ENCODE data around the gene BLMH. TPM values are rescaled to one million over a fixed set of nuclear protein-coding genes. Genes with fewer than 3 reads are reported as not detected.

BLMH gene
- total and polyA plus RNA-seq, 2 donors (not counting 3 experiments of a cell fraction or from before 2014, with no cell fraction given): 24.6 to 65.8 TPM

GRCh38 chr17:30207655-30208054 lies 84.1 kb downstream of the BLMH start:
- ChIA-PET CTCF (no interaction called here), POLR2A (no interaction called here)
- Histone ChIP-seq H3K4me3 (replicated peaks in 1 of 3; ENCODE audit: insufficient read depth in 1 of 3, low read depth in 1 of 3, low read length in 3 of 3) (no peak overlapping the region), H2AFZ (ENCODE audit: low read depth, low read length) (no peak overlapping the region), H3K9me1 (replicated peaks; ENCODE audit: control insufficient read depth, extremely low read depth, insufficient read depth, low read length) (no peaks in the 10 kb centered on the region), H3K4me2 (ENCODE audit: insufficient read depth, low read length) (no peak overlapping the region), H3K79me2 (ENCODE audit: control insufficient read depth, insufficient read depth, low read length) (no peaks in the 10 kb centered on the region), H3K9me3 (replicated peaks; ENCODE audit: control insufficient read depth, insufficient read depth, low read length) (no peaks in the 10 kb centered on the region), H3K4me1 (ENCODE audit: control insufficient read depth, extremely low read depth, insufficient read depth, low read length) (peaks cover 7% of the 10 kb centered on the region), H4K20me1 (replicated peaks; ENCODE audit: control insufficient read depth, extremely low read depth, insufficient read depth, low read length) (no peaks in the 10 kb centered on the region), H3K27ac (ENCODE audit: insufficient read depth, low read depth, low read length) (no peak overlapping the region), H3K9ac (replicated peaks; ENCODE audit: extremely low read depth, insufficient read depth, low read length) (no peak overlapping the region), H3K36me3 (ENCODE audit: control insufficient read depth in 2 of 2, extremely low read depth in 1 of 2, insufficient read depth in 2 of 2, low read length in 2 of 2) (no peaks in the 10 kb centered on the region), H3K27me3 (ENCODE audit: control insufficient read depth in 2 of 2, insufficient read depth in 2 of 2, low read length in 2 of 2) (no peaks in the 10 kb centered on the region)
- DNase-seq (ENCODE audit: low read depth, low spot score): no peak
- TF ChIP-seq GATA2 (IDR thresholded peaks at IDR 0.05; ENCODE audit: insufficient read depth, insufficient read length, low read depth, low read length) (no peak), MAX (IDR thresholded peaks at IDR 0.05; ENCODE audit: insufficient read depth, insufficient read length) (no peak), POLR2A (IDR thresholded peaks at IDR 0.05; ENCODE audit: low read depth, low read length) (no peak), CTCF (IDR thresholded peaks at IDR 0.05; ENCODE audit: extremely low read depth in 1 of 2, insufficient read depth in 1 of 2, low read depth in 1 of 2, low read length in 2 of 2) (no peak), FOS (IDR thresholded peaks at IDR 0.05; ENCODE audit: borderline replicate concordance, insufficient read depth, low read length) (no peak), POLR2AphosphoS5 (IDR thresholded peaks at IDR 0.05; ENCODE audit: insufficient read depth, low read depth, low read length) (no peak), MYC (IDR thresholded peaks at IDR 0.05; ENCODE audit: low read depth, low read length) (no peak), JUN (IDR thresholded peaks at IDR 0.05; ENCODE audit: borderline replicate concordance, insufficient read depth, insufficient read length, low read depth) (no peak), EZH2 (IDR thresholded peaks at IDR 0.05; ENCODE audit: borderline replicate concordance, low read depth, low read length, severe bottlenecking) (no peak)
- no TSS peak for BruUV-seq (replicated peaks)
- no peak for FAIRE-seq
- dilution Hi-C loops (cut with MboI; ENCODE audit: extremely low pct_ligation_motif_present, low sequenced_read_pairs) (no loop called here), intact Hi-C loops (cut with micrococcal nuclease) (no loop called here)

Data from endothelial cell of umbilical vein (primary cell).